Heart left ventricle (tissue), 16 donors: Measurements from ENCODE around the gene ELOVL5. TPM values are rescaled to one million over a fixed set of nuclear protein-coding genes. Genes with fewer than 3 reads are reported as not detected.

ENCODE experiments used
- ATAC-seq, 4 donors: fragments of 200-7000 bp; cut with Tn5 transposase; one replicate each; pipeline ENCODE4 v1.9.1; 2020 to 2022; ENCODE audit warnings: moderate library complexity in 4 of 4, mild to moderate bottlenecking in 3 of 4, moderate number of reproducible peaks in 1 of 4
- DNase-seq, 5 donors: peaks; one replicate each; pipeline ENCODE4 v3.0.0-alpha.2; 2020
- H3K27ac ChIP-seq, 12 donors: fragments of 200-600 bp; sonication (generic) in 4 of 12; one replicate each; pipeline versions ENCODE4 v1.5.0 to v1.8.0; 2016 to 2022; ENCODE audit warnings: mild to moderate bottlenecking in 2 of 12
- H3K27me3 ChIP-seq, 9 donors: fragments of 200-600 bp; sonication (generic) in 2 of 9; one replicate each; pipeline versions ENCODE4 v1.5.1 to v1.8.0; 2016 to 2022; ENCODE audit warnings: mild to moderate bottlenecking in 3 of 9
- H3K36me3 ChIP-seq, 9 donors: fragments of 200-600 bp; sonication (generic) in 2 of 9; one replicate each; pipeline versions ENCODE4 v1.5.0 to v1.8.0; 2018 to 2022; ENCODE audit warnings: mild to moderate bottlenecking in 2 of 9
- H3K4me1 ChIP-seq, 12 donors: fragments of 200-600 bp; sonication (generic) in 4 of 12; one replicate each; pipeline versions ENCODE4 v1.5.0 to v1.8.0; 2016 to 2022; ENCODE audit warnings: mild to moderate bottlenecking in 3 of 12
- H3K4me3 ChIP-seq, 12 donors: fragments of 200-600 bp; sonication (generic) in 4 of 12; one replicate each; pipeline versions ENCODE4 v1.5.0 to v1.8.0; 2017 to 2022; ENCODE audit warnings: mild to moderate bottlenecking in 9 of 12, moderate library complexity in 4 of 12
- H3K9me3 ChIP-seq, 12 donors: fragments of 200-600 bp; sonication (generic) in 4 of 12; one replicate each; pipeline versions ENCODE4 v1.5.0 to v1.8.0; 2016 to 2022; ENCODE audit warnings: mild to moderate bottlenecking in 1 of 12
- CTCF ChIP-seq, 12 donors: fragments of 200-600 bp; sonication (generic) in 4 of 12; IDR thresholded peaks; one replicate each; pipeline versions ENCODE4 v1.5.0 to v1.8.0; 2018 to 2022; ENCODE audit warnings: antibody characterized with exemption in 12 of 12, mild to moderate bottlenecking in 5 of 12
- POLR2A ChIP-seq, 2 donors: fragments of 450-650 bp; IDR thresholded peaks; one replicate each; pipeline ENCODE4 v1.6.1; 2017; ENCODE audit warnings: antibody characterized with exemption in 2 of 2, mild to moderate bottlenecking in 2 of 2, moderate library complexity in 2 of 2
- WGBS, 4 donors: extraction: QIAGEN DNeasy Blood & Tissue Kit in 2 of 4; methylation state at CpG; one replicate each; pipeline versions ENCODE4 v1.1.5 to v1.1.7; 2013 to 2018; 5-methylcytosine and 5-hydroxymethylcytosine counted together
- intact Hi-C, 10 donors: fragments of 100-400 bp; cut with DNase I; formaldehyde crosslinking; loops; one replicate each; pipeline versions ENCODE4 v1.11.1 to v1.14.2; 2022
- polyA plus RNA-seq, 2 donors: library from polyadenylated mRNA; stranded (reverse); fragments of 200-250 nt; gene quantifications; one replicate each; pipeline ENCODE4 v1.2.3, GENCODE V29; 2013
- total RNA-seq, 9 donors: library from RNA; depleted of rRNA in 2 of 9; stranded (reverse); fragments of >200 nt in 2 of 9; fragmentation: NEBNext Ultra II Directional in 3 of 9; extraction: Animal tissue kit (Norgen Biotek cat#: 25700) in 3 of 9; gene quantifications; one replicate each; pipeline versions ENCODE4 v1.1.0 to v1.2.4, GENCODE V29; 2016 to 2023
- donor health status: ischemic (EF 13 %, LVEDD 7.1; RV severe dilation, severe dysfunction).
- donor health status: healthy with polysubstance abuse.
- donor health status: DM: no; HTN: yes; CAD: no.
- donor health status: DM: no; HTN: no; CAD: no.
- donor health status: ischemic (EF 25% LVEDD 6.9; RV normal size, moderate dysfunction).
- donor health status: ischemic (EF 25% LVEDD 5.7; RV mildly dilated, moderate dysfunction).
- donor health status: healthy.
- donor health status: DM: yes; HTN: yes; CAD: no.
- donor health status: ischemic (EF 35%, LVEDD 5.7; RV mildly dilated, moderate dysfunction).
- donor health status: nonischemic (EF 11% LVEDD 7.7; RV severe dilation, severe dysfunction).
- donor health status: DM: yes; HTN: yes; CAD: no.
- donor health status: PGD.
- donor health status: ischemic (EF 29% LVEDD 5.4; RV normal size, mild dysfunction).
- donor health status: nonischemic (EF 23%, LVEDD 6.1; RV moderate dilation, normal function).

The ELOVL5 gene
- total and polyA plus RNA-seq, 11 donors = 9.6 to 47.9 (median 29.3) TPM

- intact Hi-C loops = loop anchor here in 1 of 10 donors (5.0 kb wide), 1 partner anchor 43 kb away; no protein-coding TSS in a partner anchor
- Histone ChIP-seq H3K4me3 (no peak overlapping the region), H3K9me3 (no peaks in the 10 kb centered on the region), H3K27ac (no peak overlapping the region), H3K36me3 (no peaks in the 10 kb centered on the region), H3K4me1 (peaks cover 0 to 23% (median 0%) of the 10 kb centered on the region in 12 donors), H3K27me3 (no peaks in the 10 kb centered on the region)
- no peak for TF ChIP-seq POLR2A (IDR thresholded peaks at IDR 0.05)
- no peak for TF ChIP-seq CTCF (IDR thresholded peaks at IDR 0.05)
- 95 to 100% (median 98%) methylated on average over 3 of the region's 3 CpGs for WGBS, 4 donors
- DNase-seq = no peak
- ATAC-seq = no peak
Measured at GRCh38 chr6:53240139-53240538, 108.6 kb downstream of the ELOVL5 start.

GRCh38 chr6:53239526-53239925 is 109.2 kb downstream of the ELOVL5 start:
- no peak for ATAC-seq
- intact Hi-C loops = no loop called here
- DNase-seq = no peak
- Histone ChIP-seq H3K4me3 (no peak overlapping the region), H3K4me1 (peaks cover 0 to 19% (median 0%) of the 10 kb centered on the region in 12 donors), H3K9me3 (no peaks in the 10 kb centered on the region), H3K27ac (no peak overlapping the region), H3K36me3 (no peaks in the 10 kb centered on the region), H3K27me3 (no peaks in the 10 kb centered on the region)
- 92 to 99% (median 93%) methylated on average over 3 of the region's 3 CpGs for WGBS, 4 donors
- TF ChIP-seq CTCF (IDR thresholded peaks at IDR 0.05) = no peak
- no peak for TF ChIP-seq POLR2A (IDR thresholded peaks at IDR 0.05)

- WGBS, 4 donors = 57 to 74% (median 65%) methylated on average over 3 of the region's 3 CpGs
- TF ChIP-seq CTCF (IDR thresholded peaks at IDR 0.05) (no peak), POLR2A (IDR thresholded peaks at IDR 0.05) (no peak)
- no peak for ATAC-seq
- Histone ChIP-seq H3K27me3 (no peaks in the 10 kb centered on the region), H3K4me1 (peaks cover 0 to 14% (median 0%) of the 10 kb centered on the region in 12 donors), H3K27ac (no peak overlapping the region), H3K9me3 (no peaks in the 10 kb centered on the region), H3K4me3 (no peak overlapping the region), H3K36me3 (no peaks in the 10 kb centered on the region)
- intact Hi-C loops = no loop called here
- DNase-seq = no peak
Measured at GRCh38 chr6:53238311-53238710, 110.4 kb downstream of the ELOVL5 start.

GRCh38 chr6:53236241-53236640 is 112.5 kb downstream of the ELOVL5 start:
- Histone ChIP-seq H3K4me3 (no peak overlapping the region), H3K4me1 (peaks cover 0 to 8% (median 0%) of the 10 kb centered on the region in 12 donors), H3K27ac (no peak overlapping the region), H3K9me3 (no peaks in the 10 kb centered on the region), H3K27me3 (no peaks in the 10 kb centered on the region), H3K36me3 (no peaks in the 10 kb centered on the region)
- intact Hi-C loops = no loop called here
- 72 to 88% (median 82%) methylated on average over 3 of the region's 3 CpGs for WGBS, 4 donors
- ATAC-seq = no peak
- DNase-seq = no peak
- TF ChIP-seq CTCF (IDR thresholded peaks at IDR 0.05) (no peak), POLR2A (IDR thresholded peaks at IDR 0.05) (no peak)
